HEK293 (cell line): ENCODE measurements around the gene ANKRD40.
"Not testable (repeated sequence)": the region's sequence is repeated elsewhere in the genome, so short reads cannot be mapped to it uniquely, and the experiment has no call there.

Experiments used
- CTCF ChIA-PET: fragments of 350-600 bp; formaldehyde crosslinking; extraction: SDS; loops from one replicate; lab custom pipeline; 2021; ENCODE audit warnings: antibody characterized with exemption; lab: Yijun Ruan, JAX
- POLR2A ChIA-PET: fragments of 300-600 bp; formaldehyde crosslinking; extraction: SDS; loops from one replicate; lab custom pipeline; 2020; ENCODE audit warnings: antibody characterized with exemption, inconsistent platforms; lab: Yijun Ruan, JAX
- H3K27ac ChIP-seq: fragments of 200-500 bp; sonication (Bioruptor generic); 2 replicates; pipeline ENCODE4 v1.5.1; 2014; ENCODE audit warnings: low read depth, low read length, control low read depth, inconsistent platforms; ENCODE audit errors: extremely low read depth
- H3K36me3 ChIP-seq, 2 experiments: fragments of 200-500 bp in 1 of 2; sonication (Bioruptor generic) in 1 of 2; 1 replicate in 1 of 2; 2 replicates in 1 of 2; pipeline ENCODE4 v1.5.1; 2014 to 2017; ENCODE audit warnings: inconsistent platforms in 2 of 2, low read length in 2 of 2; ENCODE audit not compliant: control insufficient read depth in 2 of 2, insufficient read depth in 1 of 2
- H3K4me1 ChIP-seq: fragments of 200-500 bp; sonication (Bioruptor generic); 2 replicates; pipeline ENCODE4 v1.5.1; 2014; ENCODE audit warnings: mild to moderate bottlenecking, low read length, inconsistent platforms; ENCODE audit not compliant: control insufficient read depth, insufficient read depth
- H3K4me3 ChIP-seq: 2 replicates; pipeline ENCODE4 v1.5.1; 2011; ENCODE audit warnings: low read depth, mild to moderate bottlenecking, control low read depth, low read length, moderate library complexity
- H3K9me3 ChIP-seq: fragments of 200-500 bp; sonication (Bioruptor generic); 2 replicates; pipeline ENCODE4 v1.5.1; 2014; ENCODE audit warnings: low read depth, low read length, inconsistent platforms; ENCODE audit not compliant: control insufficient read depth, insufficient read depth
- BCL6B ChIP-seq: fragments of 450-650 bp; formaldehyde crosslinking; IDR thresholded peaks from 2 replicates; pipeline ENCODE4 v1.5.1; 2017; ENCODE audit warnings: missing biosample characterization, missing genetic modification characterization
- IKZF3 ChIP-seq: fragments of 450-650 bp; IDR thresholded peaks from 2 replicates; pipeline ENCODE4 v1.5.0; 2018; ENCODE audit warnings: missing biosample characterization, mild to moderate bottlenecking, missing genetic modification characterization, moderate library complexity
- KLF1 ChIP-seq: fragments of 450-650 bp; formaldehyde crosslinking; IDR thresholded peaks from 2 replicates; pipeline ENCODE4 v1.5.1; 2016; ENCODE audit warnings: missing biosample characterization, missing genetic modification characterization
- KLF17 ChIP-seq: fragments of 450-650 bp; formaldehyde crosslinking; IDR thresholded peaks from 2 replicates; pipeline ENCODE4 v1.5.1; 2016; ENCODE audit warnings: missing biosample characterization, missing genetic modification characterization
- KLF7 ChIP-seq: fragments of 450-650 bp; formaldehyde crosslinking; IDR thresholded peaks from 2 replicates; pipeline ENCODE4 v1.5.1; 2016; ENCODE audit warnings: missing biosample characterization, missing genetic modification characterization, borderline replicate concordance
- PRDM10 ChIP-seq: fragments of 450-650 bp; formaldehyde crosslinking; IDR thresholded peaks from 2 replicates; pipeline ENCODE4 v1.5.1; 2016; ENCODE audit warnings: missing biosample characterization, missing genetic modification characterization
- PRDM4 ChIP-seq: fragments of 450-650 bp; formaldehyde crosslinking; IDR thresholded peaks from 2 replicates; pipeline ENCODE4 v1.5.1; 2017; ENCODE audit warnings: missing biosample characterization, missing genetic modification characterization
- SP7 ChIP-seq: fragments of 450-650 bp; formaldehyde crosslinking; IDR thresholded peaks from 2 replicates; pipeline ENCODE4 v1.5.1; 2016; ENCODE audit warnings: missing biosample characterization, missing genetic modification characterization
- ZBTB17 ChIP-seq: fragments of 450-650 bp; formaldehyde crosslinking; IDR thresholded peaks from 2 replicates; pipeline ENCODE4 v1.5.1; 2016; ENCODE audit warnings: missing biosample characterization, missing genetic modification characterization
- ZFP69B ChIP-seq: fragments of 450-650 bp; formaldehyde crosslinking; IDR thresholded peaks from 2 replicates; pipeline ENCODE4 v1.5.1; 2016; ENCODE audit warnings: missing biosample characterization, missing genetic modification characterization
- ZNF10 ChIP-seq: fragments of 450-650 bp; formaldehyde crosslinking; IDR thresholded peaks from 2 replicates; pipeline ENCODE4 v1.5.1; 2017; ENCODE audit warnings: missing biosample characterization, missing genetic modification characterization
- ZNF121 ChIP-seq: fragments of 450-650 bp; formaldehyde crosslinking; IDR thresholded peaks from 2 replicates; pipeline ENCODE4 v1.5.1; 2016; ENCODE audit warnings: missing biosample characterization, missing genetic modification characterization
- ZNF2 ChIP-seq: fragments of 450-650 bp; formaldehyde crosslinking; IDR thresholded peaks from 2 replicates; pipeline ENCODE4 v1.5.1; 2016; ENCODE audit warnings: missing biosample characterization, missing genetic modification characterization
- ZNF324 ChIP-seq: fragments of 450-650 bp; formaldehyde crosslinking; IDR thresholded peaks from 2 replicates; pipeline ENCODE4 v1.5.1; 2016; ENCODE audit warnings: missing biosample characterization, missing genetic modification characterization
- ZNF350 ChIP-seq: fragments of 450-650 bp; formaldehyde crosslinking; IDR thresholded peaks from 2 replicates; pipeline ENCODE4 v1.5.0; 2017; ENCODE audit warnings: missing biosample characterization, mild to moderate bottlenecking, missing genetic modification characterization
- ZNF362 ChIP-seq: fragments of 450-650 bp; formaldehyde crosslinking; IDR thresholded peaks from 2 replicates; pipeline ENCODE4 v1.5.1; 2016; ENCODE audit warnings: missing biosample characterization, missing genetic modification characterization
- ZNF558 ChIP-seq: fragments of 450-650 bp; formaldehyde crosslinking; IDR thresholded peaks from 2 replicates; pipeline ENCODE4 v1.5.1; 2016; ENCODE audit warnings: missing biosample characterization, missing genetic modification characterization
- ZNF561 ChIP-seq: fragments of 450-650 bp; IDR thresholded peaks from 2 replicates; pipeline ENCODE4 v1.5.1; 2018; ENCODE audit warnings: missing biosample characterization, missing genetic modification characterization, borderline replicate concordance
- ZNF704 ChIP-seq: fragments of 450-650 bp; formaldehyde crosslinking; IDR thresholded peaks from 2 replicates; pipeline ENCODE4 v1.5.1; 2016; ENCODE audit warnings: missing biosample characterization, missing genetic modification characterization

The ANKRD40 gene

GRCh38 chr17:50709053-50709452 is 1.3 kb upstream of the ANKRD40 start:
- POLR2A ChIA-PET, result interaction anchor here (1.2 to 4.6 kb wide), 3 partner anchors 10 to 158 kb away, joined by 4 to 46 read pairs (median 5); partner anchors contain the start of genes LUC7L3 and TOB1
- Histone ChIP-seq H3K27ac (peak overlapping the region; percentile 99), H3K4me3 (peak overlapping the region; percentile 89)

GRCh38 chr17:50708050-50709000 is 611 bp upstream of the ANKRD40 start:
- peak overlapping the region; percentile 89 for H3K4me3 ChIP-seq
- H3K9me3 ChIP-seq, result no peaks in the 10 kb centered on the region
- H3K27ac ChIP-seq, result peak overlapping the region; percentile 99
- CTCF ChIA-PET, result interaction anchor here (0.6 to 1.4 kb wide), 5 partner anchors 10 to 437 kb away, joined by 3 to 12 read pairs (median 4); no protein-coding TSS in a partner anchor
- peaks cover 20 to 23% of the 10 kb centered on the region in 2 experiments; a peak in 2 of 3 replicates for H3K36me3 ChIP-seq
- POLR2A ChIA-PET, result interaction anchor here (0.6 to 4.6 kb wide), 8 partner anchors 11 to 445 kb away, joined by 3 to 46 read pairs (median 4); partner anchors contain the start of genes LUC7L3, NME1 and TOB1
- peaks cover 9% of the 10 kb centered on the region for H3K4me1 ChIP-seq
- TF ChIP-seq ZNF2 (peak; percentile 14; the same call in 1 of the 2 replicates), PRDM4 (0 out of 2 replicates have a peak, but pooled peaks have one; percentile 83), BCL6B (no peak), ZNF10 (no peak), SP7 (tag by site-specific recombination) (peak; percentile 76; the same call in 1 of the 2 replicates), ZNF350 (no peak), ZNF324 (tag by site-specific recombination) (no peak; the same call in 1 of the 2 replicates), KLF1 (tag by site-specific recombination) (0 out of 2 replicates have a peak, but pooled peaks have one; percentile 6), ZNF558 (tag by site-specific recombination) (peak; percentile 6; the same call in 1 of the 2 replicates), KLF17 (0 out of 2 replicates have a peak, but pooled peaks have one; percentile 3), KLF7 (tag by site-specific recombination) (0 out of 2 replicates have a peak, but pooled peaks have one; percentile 48), PRDM10 (tag by site-specific recombination) (peak; percentile 94), ZNF561 (0 out of 2 replicates have a peak, but pooled peaks have one; percentile 26), IKZF3 (0 out of 2 replicates have a peak, but pooled peaks have one; percentile 33), ZFP69B (tag by site-specific recombination) (0 out of 2 replicates have a peak, but pooled peaks have one; percentile 13), ZNF704 (tag by site-specific recombination) (no peak), ZNF362 (tag by site-specific recombination) (peak; percentile 39; the same call in 1 of the 2 replicates)

More at GRCh38 chr17:50709053-50709452, 1.3 kb upstream of the ANKRD40 start:
- TF ChIP-seq ZBTB17 (tag by site-specific recombination) (peak; percentile 41; the same call in 1 of the 2 replicates), ZNF121 (tag by site-specific recombination) (peak; percentile 86)
- not testable (repeated sequence) for H3K4me1 ChIP-seq, H3K9me3 ChIP-seq
- CTCF ChIA-PET, result interaction anchor here (0.6 to 1.4 kb wide), 4 partner anchors 9 to 144 kb away, joined by 3 to 12 read pairs (median 4); no protein-coding TSS in a partner anchor
- H3K36me3 ChIP-seq, result peaks cover 13 to 16% of the 10 kb centered on the region in 2 experiments; a peak in 2 of 3 replicates
